Cardiac muscle cell (in vitro differentiated cells and primary cell): Measurements from ENCODE around the gene DPY19L1. TPM values are rescaled to one million over a fixed set of nuclear protein-coding genes. Genes with fewer than 3 reads are reported as not detected.
"Not testable (repeated sequence)": the region's sequence is repeated elsewhere in the genome, so short reads cannot be mapped to it uniquely, and the experiment has no call there.

ENCODE experiments used
- DNase-seq, 2 donors: peaks; one replicate each; pipeline versions ENCODE4 v3.0.0 to v3.0.0-alpha.2; 2010 to 2017; ENCODE audit warnings: low read depth in 1 of 2, low spot score in 1 of 2
- H3K27ac ChIP-seq: fragments of 200-600 bp; sonication (generic); 2 replicates; pipeline ENCODE4 v1.5.1; 2016
- H3K27me3 ChIP-seq: fragments of 200-600 bp; sonication (generic); 2 replicates; pipeline ENCODE4 v1.6.0; 2016; ENCODE audit warnings: control low read depth
- H3K36me3 ChIP-seq: fragments of 200-600 bp; sonication (generic); 2 replicates; pipeline ENCODE4 v1.5.1; 2016; ENCODE audit warnings: control low read depth
- H3K4me1 ChIP-seq: fragments of 200-600 bp; sonication (generic); 2 replicates; pipeline ENCODE4 v1.8.1; 2017; ENCODE audit warnings: low read depth, mild to moderate bottlenecking, mixed run types
- H3K4me3 ChIP-seq: fragments of 200-600 bp; sonication (generic); 2 replicates; pipeline ENCODE4 v1.5.1; 2016; ENCODE audit warnings: mild to moderate bottlenecking
- H3K9me3 ChIP-seq: fragments of 200-600 bp; sonication (generic); 2 replicates; pipeline ENCODE4 v1.5.1; 2017; ENCODE audit warnings: low read depth, mild to moderate bottlenecking, control low read depth
- polyA plus RNA-seq: library from polyadenylated mRNA; unstranded; fragments of >200 nt; fragmentation: Nextera tagmentation; extraction: Ambion mirVana; gene quantifications from 2 replicates; pipeline ENCODE4 v1.2.1, GENCODE V29; 2016
- total RNA-seq: library from RNA; depleted of rRNA; stranded (reverse); fragments of >200 nt; gene quantifications from 2 replicates; pipeline ENCODE4 v1.2.3, GENCODE V29; 2016
- TF ChIP-seq, protein P1 (sequence below): IDR thresholded peaks from 2 replicates; pipeline ENCODE4 v1.5.1; 2012; ENCODE audit warnings: low read depth, mild to moderate bottlenecking, low read length

Gene DPY19L1
- total and polyA plus RNA-seq, 2 experiments from 2014 or later, result 20.8 to 21.4 TPM

DNA sequence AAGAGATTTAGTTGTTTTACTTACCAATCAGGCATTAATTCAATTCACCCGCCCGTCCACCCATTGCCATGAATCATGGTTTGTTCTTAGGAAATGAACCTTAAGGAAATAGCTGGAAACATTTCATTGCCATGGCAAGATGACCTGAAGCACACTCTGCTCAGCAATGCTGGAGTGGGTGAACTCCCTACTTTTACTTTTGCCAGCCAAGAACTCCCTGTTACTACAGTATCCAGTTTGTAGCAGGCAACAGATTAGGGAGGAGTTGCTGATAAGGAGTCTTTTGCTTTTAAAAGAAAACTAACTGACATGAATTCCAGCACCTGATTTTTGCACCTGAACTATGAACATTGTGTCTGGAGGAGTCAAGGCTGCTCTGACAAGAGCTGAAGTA lies 10.6 kb upstream of the DPY19L1 start:
- not testable (repeated sequence) for H3K36me3 ChIP-seq, H3K4me1 ChIP-seq, H3K4me3 ChIP-seq, H3K27ac ChIP-seq, H3K27me3 ChIP-seq, H3K9me3 ChIP-seq
- peak in 1 of 2 donors; percentile 19 for DNase-seq

DNA sequence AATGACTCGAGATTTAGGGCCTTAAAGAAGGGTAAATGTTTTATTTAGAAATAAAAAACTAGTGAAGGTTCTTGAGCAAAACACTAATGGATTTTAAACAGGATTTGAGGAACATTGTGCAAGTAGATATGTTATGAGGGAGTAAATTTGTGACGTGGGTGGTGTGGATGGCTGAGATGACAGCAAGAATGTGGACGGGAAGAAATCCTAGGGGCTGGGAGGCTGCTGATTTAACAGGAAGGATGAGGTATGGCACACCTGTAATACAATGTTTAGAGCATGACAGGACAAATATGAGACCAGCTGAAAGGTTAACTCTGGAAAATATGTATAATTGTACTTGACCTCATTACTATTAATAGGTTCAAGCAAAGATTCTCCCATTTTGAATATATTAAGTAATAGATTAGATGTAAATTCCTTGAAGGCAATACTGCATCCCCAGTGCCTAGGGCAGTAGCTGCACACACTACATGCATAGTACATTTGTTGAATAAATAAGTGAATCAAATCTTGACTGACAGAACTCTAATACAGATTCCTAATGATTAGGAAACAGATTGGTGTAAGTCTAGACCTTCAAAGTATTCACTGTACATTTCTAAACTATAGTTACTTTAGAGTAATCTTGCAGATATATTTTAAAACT lies 10.1 kb upstream of the DPY19L1 start:
- not testable (repeated sequence) for H3K4me1 ChIP-seq, H3K4me3 ChIP-seq, H3K9me3 ChIP-seq, H3K27ac ChIP-seq, DNase-seq, H3K27me3 ChIP-seq, H3K36me3 ChIP-seq

DNA sequence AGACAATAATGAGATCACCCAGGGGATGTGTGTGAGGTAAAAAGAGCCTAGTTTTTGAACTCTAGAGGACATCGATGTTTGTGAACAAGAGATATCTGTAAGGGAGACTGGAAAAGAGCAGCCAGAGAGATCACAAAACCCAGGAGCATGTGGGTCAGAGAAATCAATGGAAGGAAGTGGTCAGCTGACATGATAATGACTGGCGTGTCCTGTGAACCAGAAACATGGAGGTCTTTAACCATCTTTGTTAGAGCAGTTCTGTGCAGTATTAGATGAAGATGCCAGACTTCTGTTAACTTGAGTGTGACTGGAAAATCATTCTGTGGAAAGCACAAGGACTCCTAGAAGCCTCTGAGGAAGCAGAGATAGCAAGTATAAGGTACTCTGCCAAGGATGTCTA lies 6.0 kb upstream of the DPY19L1 start:
- not testable (repeated sequence) for H3K9me3 ChIP-seq, DNase-seq, H3K27ac ChIP-seq, H3K27me3 ChIP-seq, H3K4me3 ChIP-seq, H3K36me3 ChIP-seq, H3K4me1 ChIP-seq

DNA sequence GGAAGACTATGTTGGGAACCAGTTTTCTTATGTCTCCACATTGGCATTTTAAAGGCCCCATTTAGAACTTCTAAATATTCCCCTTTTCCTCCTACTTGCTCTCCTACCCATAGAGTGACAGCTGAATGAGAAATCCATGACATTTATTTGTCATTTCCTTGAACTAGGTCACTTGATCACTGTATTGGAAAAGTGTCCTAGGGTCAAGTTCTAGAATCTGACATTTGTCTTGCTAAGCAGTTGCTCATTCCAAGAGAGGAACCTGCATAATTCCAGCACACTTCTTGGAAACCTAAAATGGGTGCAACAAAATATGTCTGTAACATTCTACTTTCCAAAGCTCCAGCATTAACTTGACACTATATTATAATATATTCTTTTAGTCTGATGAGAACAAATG lies 3.6 kb upstream of the DPY19L1 start:
- TF ChIP-seq, protein P1, sequence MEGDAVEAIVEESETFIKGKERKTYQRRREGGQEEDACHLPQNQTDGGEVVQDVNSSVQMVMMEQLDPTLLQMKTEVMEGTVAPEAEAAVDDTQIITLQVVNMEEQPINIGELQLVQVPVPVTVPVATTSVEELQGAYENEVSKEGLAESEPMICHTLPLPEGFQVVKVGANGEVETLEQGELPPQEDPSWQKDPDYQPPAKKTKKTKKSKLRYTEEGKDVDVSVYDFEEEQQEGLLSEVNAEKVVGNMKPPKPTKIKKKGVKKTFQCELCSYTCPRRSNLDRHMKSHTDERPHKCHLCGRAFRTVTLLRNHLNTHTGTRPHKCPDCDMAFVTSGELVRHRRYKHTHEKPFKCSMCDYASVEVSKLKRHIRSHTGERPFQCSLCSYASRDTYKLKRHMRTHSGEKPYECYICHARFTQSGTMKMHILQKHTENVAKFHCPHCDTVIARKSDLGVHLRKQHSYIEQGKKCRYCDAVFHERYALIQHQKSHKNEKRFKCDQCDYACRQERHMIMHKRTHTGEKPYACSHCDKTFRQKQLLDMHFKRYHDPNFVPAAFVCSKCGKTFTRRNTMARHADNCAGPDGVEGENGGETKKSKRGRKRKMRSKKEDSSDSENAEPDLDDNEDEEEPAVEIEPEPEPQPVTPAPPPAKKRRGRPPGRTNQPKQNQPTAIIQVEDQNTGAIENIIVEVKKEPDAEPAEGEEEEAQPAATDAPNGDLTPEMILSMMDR, result no peak
- no peak overlapping the region for H3K4me3 ChIP-seq

DNA sequence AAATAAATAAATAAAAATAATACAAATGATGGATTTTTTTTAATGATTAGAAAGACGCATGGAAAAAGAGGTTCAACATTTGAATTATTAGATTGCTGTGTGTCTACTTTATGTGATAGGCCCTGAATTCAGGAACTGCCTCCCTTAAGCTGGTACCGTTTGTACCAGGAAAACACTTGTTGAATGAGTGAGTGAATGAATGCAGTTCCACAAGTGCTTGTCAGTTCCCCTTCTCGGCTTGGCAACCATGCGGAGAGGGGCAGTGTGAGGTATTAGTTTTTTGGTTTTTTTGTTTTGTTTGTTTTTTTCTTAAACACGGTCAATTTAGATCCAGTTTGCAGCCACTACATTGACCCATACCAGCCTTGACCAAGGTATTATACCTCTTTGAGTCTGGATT lies 2.1 kb upstream of the DPY19L1 start:
- H3K4me1 ChIP-seq, result peaks cover 23% of the 10 kb centered on the region
- no peak overlapping the region for H3K4me3 ChIP-seq
- H3K36me3 ChIP-seq, result no peaks in the 10 kb centered on the region
- no peaks in the 10 kb centered on the region for H3K9me3 ChIP-seq
- TF ChIP-seq, protein P1, result no peak
- H3K27ac ChIP-seq, result no peak overlapping the region
- DNase-seq, result no peak
- no peaks in the 10 kb centered on the region for H3K27me3 ChIP-seq

More for the DNA sequence above, 3.6 kb upstream of the DPY19L1 start:
- H3K27me3 ChIP-seq, result no peaks in the 10 kb centered on the region
- H3K9me3 ChIP-seq, result no peaks in the 10 kb centered on the region
- H3K36me3 ChIP-seq, result no peaks in the 10 kb centered on the region
- H3K4me1 ChIP-seq, result peaks cover 11% of the 10 kb centered on the region
- H3K27ac ChIP-seq, result no peak overlapping the region
- no peak for DNase-seq

DNA sequence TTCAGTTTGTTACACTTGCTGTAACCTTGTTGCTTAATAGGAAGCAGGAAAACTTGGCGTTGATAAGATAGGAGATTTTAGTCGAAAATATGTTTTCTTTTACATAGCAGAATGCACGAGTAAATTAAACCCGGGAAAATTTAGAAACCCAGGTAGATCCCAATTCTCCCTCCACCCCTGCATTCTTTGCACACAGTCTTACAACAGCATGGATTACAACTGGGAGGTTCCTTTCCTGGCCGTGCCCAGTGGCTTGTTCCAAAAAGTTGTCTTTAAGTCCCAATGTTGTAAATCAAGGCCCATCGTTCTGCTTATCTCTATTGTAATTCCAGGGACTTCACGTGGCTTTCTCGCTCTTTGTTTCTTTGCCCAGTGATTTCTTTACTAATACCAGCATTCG lies 1.1 kb upstream of the DPY19L1 start:
- Histone ChIP-seq H3K4me1 (peaks cover 27% of the 10 kb centered on the region), H3K27me3 (no peaks in the 10 kb centered on the region), H3K36me3 (no peaks in the 10 kb centered on the region), H3K9me3 (no peaks in the 10 kb centered on the region), H3K4me3 (peak overlapping the region; percentile 93), H3K27ac (peak overlapping the region; percentile 88)
- TF ChIP-seq, protein P1, result no peak
- no peak for DNase-seq

DNA sequence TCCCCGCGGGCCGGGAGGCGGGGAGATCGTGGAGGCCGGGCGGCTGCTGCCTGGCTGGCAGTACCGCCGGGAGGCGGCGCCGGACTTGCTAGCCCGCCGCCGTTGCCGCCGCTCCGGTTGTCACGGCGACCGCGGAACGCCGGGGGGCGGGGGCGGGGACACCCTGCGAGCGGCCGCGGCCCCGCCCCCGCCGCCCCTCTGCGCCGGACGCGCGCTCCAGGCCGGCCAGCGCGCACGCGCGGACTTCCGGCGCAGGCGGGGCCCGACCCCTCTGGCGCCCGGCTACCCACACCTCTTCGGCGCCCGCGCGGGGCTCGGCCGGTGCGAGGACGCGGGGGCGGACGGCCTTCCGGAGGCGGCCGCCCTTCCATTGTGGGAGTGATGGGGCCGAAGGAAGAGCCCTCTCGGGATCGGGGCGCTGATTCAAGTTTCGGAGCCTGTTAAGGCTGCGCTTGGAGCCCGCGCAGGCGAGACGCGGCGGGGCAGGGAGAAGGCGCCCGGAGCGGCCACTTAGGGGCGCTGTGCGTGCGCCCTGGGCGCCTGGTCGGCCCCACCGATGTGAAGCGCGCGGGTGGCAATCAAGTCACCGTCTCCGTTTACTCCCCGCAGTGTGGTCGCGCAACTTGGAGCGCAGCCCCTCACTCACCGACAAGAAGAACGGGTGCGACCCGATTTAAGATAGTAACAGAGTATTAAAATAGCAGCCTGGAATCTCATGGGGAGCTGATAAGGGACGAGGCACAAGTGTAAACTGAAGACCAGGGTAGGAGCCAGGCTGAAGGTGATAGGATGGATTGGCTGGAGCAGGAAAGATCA lies 449 bp upstream of the DPY19L1 start:
- H3K9me3 ChIP-seq, result no peaks in the 10 kb centered on the region
- H3K27ac ChIP-seq, result peak overlapping the region; percentile 88
- H3K4me3 ChIP-seq, result peak overlapping the region; percentile 93
- TF ChIP-seq, protein P1, result peak; percentile 85
- peaks cover 27% of the 10 kb centered on the region for H3K4me1 ChIP-seq
- no peaks in the 10 kb centered on the region for H3K27me3 ChIP-seq
- DNase-seq, result peak; percentile 96 to 98
- H3K36me3 ChIP-seq, result no peaks in the 10 kb centered on the region
